GM12864 (cell line): ENCODE data around the gene PRDM8.

Experiments used
- DNase-seq: peaks from one replicate; pipeline ENCODE4 v3.0.0-alpha.2; 2011; ENCODE audit warnings: low read depth
- H3K4me3 ChIP-seq: 2 replicates; pipeline ENCODE4 v1.5.1; 2011; ENCODE audit warnings: mild to moderate bottlenecking, low read depth, low read length, control low read depth
- TF ChIP-seq, protein P1 (sequence below): IDR thresholded peaks from 2 replicates; pipeline ENCODE4 v1.5.1; 2011; ENCODE audit warnings: low read depth, mild to moderate bottlenecking, moderate library complexity, low read length, control low read depth, inconsistent platforms; ENCODE audit errors: missing control alignments

Gene PRDM8

DNA sequence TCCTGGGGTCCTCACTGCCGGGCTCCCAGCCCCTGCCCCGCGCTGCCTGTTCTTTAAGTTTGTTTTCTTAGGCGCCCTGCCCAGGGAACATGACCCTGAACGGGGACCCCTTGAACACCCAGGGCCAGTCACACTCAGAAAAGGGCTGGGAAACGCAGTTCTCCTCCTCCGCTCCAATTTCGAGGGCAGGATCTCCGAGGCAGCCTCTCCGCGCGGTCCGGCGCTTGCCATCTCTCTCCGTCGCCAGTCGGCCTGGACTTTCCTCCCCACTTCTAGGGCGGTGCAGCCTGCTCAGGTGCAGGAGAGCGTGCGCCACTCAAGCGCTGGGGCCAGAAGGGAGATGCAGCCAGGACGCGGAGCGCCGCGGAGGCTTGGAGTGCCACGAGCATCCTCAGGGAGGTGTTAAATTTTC lies 9.9 kb downstream of the PRDM8 start:
- H3K4me3 ChIP-seq, result no peak overlapping the region
- no peak for DNase-seq
- TF ChIP-seq, protein P1, sequence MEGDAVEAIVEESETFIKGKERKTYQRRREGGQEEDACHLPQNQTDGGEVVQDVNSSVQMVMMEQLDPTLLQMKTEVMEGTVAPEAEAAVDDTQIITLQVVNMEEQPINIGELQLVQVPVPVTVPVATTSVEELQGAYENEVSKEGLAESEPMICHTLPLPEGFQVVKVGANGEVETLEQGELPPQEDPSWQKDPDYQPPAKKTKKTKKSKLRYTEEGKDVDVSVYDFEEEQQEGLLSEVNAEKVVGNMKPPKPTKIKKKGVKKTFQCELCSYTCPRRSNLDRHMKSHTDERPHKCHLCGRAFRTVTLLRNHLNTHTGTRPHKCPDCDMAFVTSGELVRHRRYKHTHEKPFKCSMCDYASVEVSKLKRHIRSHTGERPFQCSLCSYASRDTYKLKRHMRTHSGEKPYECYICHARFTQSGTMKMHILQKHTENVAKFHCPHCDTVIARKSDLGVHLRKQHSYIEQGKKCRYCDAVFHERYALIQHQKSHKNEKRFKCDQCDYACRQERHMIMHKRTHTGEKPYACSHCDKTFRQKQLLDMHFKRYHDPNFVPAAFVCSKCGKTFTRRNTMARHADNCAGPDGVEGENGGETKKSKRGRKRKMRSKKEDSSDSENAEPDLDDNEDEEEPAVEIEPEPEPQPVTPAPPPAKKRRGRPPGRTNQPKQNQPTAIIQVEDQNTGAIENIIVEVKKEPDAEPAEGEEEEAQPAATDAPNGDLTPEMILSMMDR, result no peak

GRCh38 chr4:80207664-80208063 lies 10.4 kb downstream of the PRDM8 start:
- DNase-seq, result no peak
- H3K4me3 ChIP-seq, result no peak overlapping the region
- TF ChIP-seq, protein P1, result no peak

GRCh38 chr4:80208610-80209339 lies 11.5 kb downstream of the PRDM8 start:
- no peak for DNase-seq
- TF ChIP-seq, protein P1, result no peak
- H3K4me3 ChIP-seq, result no peak overlapping the region

GRCh38 chr4:80209340-80209701 lies 12.0 kb downstream of the PRDM8 start:
- TF ChIP-seq, protein P1, result no peak
- DNase-seq, result no peak
- no peak overlapping the region for H3K4me3 ChIP-seq

DNA sequence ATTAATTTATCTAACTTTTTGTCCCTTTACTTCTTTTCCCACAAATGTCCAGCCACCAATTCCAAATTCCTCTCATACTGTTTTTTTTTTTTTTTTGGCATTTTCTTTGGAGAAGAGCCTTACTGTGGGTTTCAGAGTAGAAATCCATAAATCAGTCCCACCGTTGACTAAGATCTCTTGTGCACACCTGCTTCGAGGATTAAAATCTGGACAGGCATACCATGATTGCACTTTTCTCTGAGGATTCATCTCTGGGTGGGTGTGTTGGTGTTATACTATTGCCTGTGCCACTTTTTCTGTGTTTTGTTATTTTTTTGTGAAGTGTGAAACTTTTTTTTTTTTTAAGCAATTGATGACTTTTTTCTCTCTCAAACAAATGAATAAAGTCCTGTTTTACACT lies 13.2 kb downstream of the PRDM8 start:
- DNase-seq, result no peak
- TF ChIP-seq, protein P1, result no peak
- no peak overlapping the region for H3K4me3 ChIP-seq

DNA sequence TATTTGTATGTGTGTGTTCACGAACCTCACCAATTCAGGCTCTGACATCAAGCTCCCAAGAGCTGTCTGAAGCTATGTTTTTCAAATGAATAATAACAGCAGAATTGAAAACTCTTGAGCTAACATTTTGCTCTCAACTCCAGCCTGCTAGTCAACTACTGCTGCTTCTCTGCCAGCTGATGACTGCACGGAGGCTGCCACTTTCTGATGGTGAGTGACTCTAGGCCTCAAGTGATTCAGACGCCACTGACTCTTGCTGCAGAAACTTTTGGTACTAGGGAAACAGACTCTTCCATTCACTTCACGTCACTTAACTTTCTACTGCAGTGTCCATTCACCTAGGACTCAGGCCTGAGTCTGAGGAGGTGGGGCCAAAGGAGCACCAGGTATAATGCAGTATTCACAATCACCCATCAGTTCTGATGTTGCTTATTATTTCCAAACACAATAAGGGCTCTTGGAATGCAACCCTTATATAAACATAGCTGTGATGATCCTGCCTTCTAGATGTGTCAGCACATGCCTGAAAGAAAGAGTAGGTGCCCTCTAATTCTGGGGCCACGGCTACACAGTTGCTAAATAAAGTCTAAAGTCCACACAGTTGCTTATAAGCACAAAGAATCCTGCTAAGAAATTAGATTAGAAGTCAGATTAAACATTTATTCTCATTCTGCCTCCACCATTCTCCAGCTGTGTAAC lies 16.0 kb downstream of the PRDM8 start:
- no peak for DNase-seq
- no peak overlapping the region for H3K4me3 ChIP-seq
- TF ChIP-seq, protein P1, result no peak
